Caco-2 (cell line): ENCODE data around the gene PARP16. TPM values are rescaled to one million over a fixed set of nuclear protein-coding genes. Genes with fewer than 3 reads are reported as not detected.
A peak's percentile ranks its signal among the peaks of the same experiment; 100 is the strongest.

Source experiments
- BruUV-seq: library from RNA; stranded (reverse); fragments of 400-500 nt; replicated peaks from 2 replicates; lab custom pipeline; 2021; lab: Mats Ljungman, UMichigan
- CTCF ChIA-PET: fragments of 300-600 bp; sonication (Branson Sonifier 250); formaldehyde crosslinking; loops from one replicate; lab custom pipeline; 2022; ENCODE audit warnings: antibody characterized with exemption; lab: Charles Lee
- POLR2A ChIA-PET: fragments of 300-600 bp; sonication (Branson Sonifier 250); formaldehyde crosslinking; loops from one replicate; lab custom pipeline; 2022; ENCODE audit warnings: antibody characterized with exemption; lab: Charles Lee
- DNase-seq, 2 experiments: peaks; one replicate each; pipeline versions ENCODE4 v3.0.0 to v3.0.0-alpha.2; 2020 to 2022
- H3K27me3 ChIP-seq: replicated peaks from 2 replicates; pipeline ENCODE4 v1.6.0; 2011; ENCODE audit warnings: low read length; ENCODE audit not compliant: control insufficient read depth, insufficient read depth
- H3K36me3 ChIP-seq: 2 replicates; pipeline ENCODE4 v1.5.1; 2011; ENCODE audit warnings: low read length; ENCODE audit not compliant: control insufficient read depth, insufficient read depth
- H3K4me1 ChIP-seq: fragments of 250-450 bp; sonication (Bioruptor Pico); 2 replicates; pipeline ENCODE4 v1.5.1; 2020; ENCODE audit warnings: mild to moderate bottlenecking
- H3K4me3 ChIP-seq: 2 replicates; pipeline ENCODE4 v1.5.1; 2011; ENCODE audit warnings: low read depth, mild to moderate bottlenecking, control low read depth, low read length
- H3K9me3 ChIP-seq: fragments of 250-450 bp; sonication (Bioruptor Pico); 2 replicates; pipeline ENCODE4 v1.5.1; 2020; ENCODE audit warnings: mild to moderate bottlenecking, moderate library complexity
- H3K27ac Mint-ChIP-seq: one replicate; pipeline ENCODE4 v1.8.0; 2022; ENCODE audit warnings: mixed read lengths; ENCODE audit not compliant: unreplicated experiment
- H3K27me3 Mint-ChIP-seq: one replicate; pipeline ENCODE4 v1.8.0; 2022; ENCODE audit warnings: mixed read lengths; ENCODE audit not compliant: insufficient read depth, unreplicated experiment
- H3K36me3 Mint-ChIP-seq: one replicate; pipeline ENCODE4 v1.8.0; 2022; ENCODE audit warnings: mild to moderate bottlenecking, mixed read lengths; ENCODE audit not compliant: insufficient read depth, unreplicated experiment
- H3K4me1 Mint-ChIP-seq: one replicate; pipeline ENCODE4 v1.8.0; 2022; ENCODE audit warnings: low read depth, mixed read lengths; ENCODE audit not compliant: unreplicated experiment
- H3K4me3 Mint-ChIP-seq: one replicate; pipeline ENCODE4 v1.8.0; 2022; ENCODE audit warnings: mild to moderate bottlenecking, moderate library complexity, mixed read lengths; ENCODE audit not compliant: unreplicated experiment
- H3K9me3 Mint-ChIP-seq: one replicate; pipeline ENCODE4 v1.8.0; 2022; ENCODE audit warnings: mixed read lengths; ENCODE audit not compliant: unreplicated experiment
- intact Hi-C: fragments of 100-400 bp; cut with micrococcal nuclease; formaldehyde crosslinking; loops from one replicate; pipeline ENCODE4 v1.10.0; 2022; ENCODE audit not compliant: unreplicated experiment
- total RNA-seq: library from RNA; stranded (reverse); gene quantifications from 2 replicates; pipeline ENCODE4 v1.2.3, GENCODE V29; 2022
- TF ChIP-seq, protein P1 (sequence below), 2 experiments: fragments of 200-600 bp in 1 of 2; IDR thresholded peaks; 1 replicate in 1 of 2; 2 replicates in 1 of 2; pipeline versions ENCODE4 v1.5.1 to v1.8.0; 2011 to 2022; ENCODE audit warnings: antibody characterized with exemption in 1 of 2, control low read depth in 1 of 2, inconsistent platforms in 1 of 2, low read depth in 1 of 2, low read length in 1 of 2, mild to moderate bottlenecking in 1 of 2, moderate library complexity in 1 of 2; ENCODE audit not compliant: insufficient read depth in 1 of 2, severe bottlenecking in 1 of 2, unreplicated experiment in 1 of 2

PARP16 gene
- total RNA-seq, 1 experiment from 2014 or later, result 6.9 TPM

- Histone ChIP-seq H3K27me3 (no peaks in the 10 kb centered on the region), H3K36me3 (no peaks in the 10 kb centered on the region), H3K9me3 (no peaks in the 10 kb centered on the region), H3K4me3 (peak overlapping the region; percentile 41), H3K4me1 (peaks cover 6% of the 10 kb centered on the region; the same call in 1 of the 2 replicates)
- Mint-ChIP-seq H3K27ac (peak overlapping the region; percentile 95), H3K27me3 (no peaks in the 10 kb centered on the region), H3K4me1 (no peaks in the 10 kb centered on the region), H3K9me3 (no peaks in the 10 kb centered on the region), H3K4me3 (peak overlapping the region; percentile 90), H3K36me3 (peaks cover 28% of the 10 kb centered on the region)
- ChIA-PET CTCF (interaction anchor here (1.0 to 1.5 kb wide), 4 partner anchors 18 to 119 kb away, joined by 3 to 6 read pairs (median 4); partner anchors contain the start of genes CLPX and PARP16), POLR2A (interaction anchor here (0.6 to 2.1 kb wide), 18 partner anchors 10 to 307 kb away, joined by 3 to 37 read pairs (median 6); partner anchors contain the start of genes CLPX, HACD3, IGDCC3 and INTS14)
- peak; percentile 66 to 72 for DNase-seq
- BruUV-seq, result TSS peak; percentile 17
- intact Hi-C loops, result loop anchor here (1.0 kb wide), 2 partner anchors 8 to 271 kb away; partner anchors contain the start of gene RNU5A-1
- TF ChIP-seq, protein P1, sequence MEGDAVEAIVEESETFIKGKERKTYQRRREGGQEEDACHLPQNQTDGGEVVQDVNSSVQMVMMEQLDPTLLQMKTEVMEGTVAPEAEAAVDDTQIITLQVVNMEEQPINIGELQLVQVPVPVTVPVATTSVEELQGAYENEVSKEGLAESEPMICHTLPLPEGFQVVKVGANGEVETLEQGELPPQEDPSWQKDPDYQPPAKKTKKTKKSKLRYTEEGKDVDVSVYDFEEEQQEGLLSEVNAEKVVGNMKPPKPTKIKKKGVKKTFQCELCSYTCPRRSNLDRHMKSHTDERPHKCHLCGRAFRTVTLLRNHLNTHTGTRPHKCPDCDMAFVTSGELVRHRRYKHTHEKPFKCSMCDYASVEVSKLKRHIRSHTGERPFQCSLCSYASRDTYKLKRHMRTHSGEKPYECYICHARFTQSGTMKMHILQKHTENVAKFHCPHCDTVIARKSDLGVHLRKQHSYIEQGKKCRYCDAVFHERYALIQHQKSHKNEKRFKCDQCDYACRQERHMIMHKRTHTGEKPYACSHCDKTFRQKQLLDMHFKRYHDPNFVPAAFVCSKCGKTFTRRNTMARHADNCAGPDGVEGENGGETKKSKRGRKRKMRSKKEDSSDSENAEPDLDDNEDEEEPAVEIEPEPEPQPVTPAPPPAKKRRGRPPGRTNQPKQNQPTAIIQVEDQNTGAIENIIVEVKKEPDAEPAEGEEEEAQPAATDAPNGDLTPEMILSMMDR (IDR thresholded peaks at IDR 0.05; ENCODE audit: insufficient read depth in 1 of 2, low read depth in 1 of 2, low read length in 1 of 2, severe bottlenecking in 1 of 2, unreplicated experiment in 1 of 2), result peak in 1 of 2 experiments; percentile 64
These were observed 17.2 kb upstream of the PARP16 start for GRCh38 chr15:65303687-65304380.

DNA sequence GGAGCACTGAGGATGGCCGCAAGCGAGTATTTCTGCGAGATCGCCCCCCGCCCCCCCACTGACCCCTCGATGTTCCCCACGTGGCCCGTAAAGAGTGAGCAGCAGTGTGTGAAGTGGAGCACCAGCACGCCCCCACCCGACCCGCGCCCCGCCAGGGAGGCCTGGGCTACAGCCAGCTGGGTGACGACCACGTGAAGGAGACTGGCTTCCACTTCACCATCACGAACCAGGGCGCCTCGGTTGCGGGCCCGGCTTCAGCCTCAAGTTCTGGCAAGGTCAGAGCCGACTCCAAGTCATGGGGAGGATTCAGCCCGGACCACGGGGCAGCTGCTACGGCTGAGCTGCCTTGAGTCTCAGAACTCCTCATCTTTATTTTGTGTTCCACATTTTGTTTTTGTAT, 15.4 kb upstream of the PARP16 start:
- peak overlapping the region; percentile 71 for H3K27ac Mint-ChIP-seq
- H3K4me1 ChIP-seq, result peaks cover 6% of the 10 kb centered on the region; the same call in 1 of the 2 replicates
- no peaks in the 10 kb centered on the region for H3K9me3 ChIP-seq
- BruUV-seq, result no TSS peak
- intact Hi-C loops, result no loop called here
- no peak overlapping the region for H3K4me3 Mint-ChIP-seq
- TF ChIP-seq, protein P1 (IDR thresholded peaks at IDR 0.05; ENCODE audit: insufficient read depth in 1 of 2, low read depth in 1 of 2, low read length in 1 of 2, severe bottlenecking in 1 of 2, unreplicated experiment in 1 of 2), result no peak
- H3K9me3 Mint-ChIP-seq, result no peaks in the 10 kb centered on the region
- H3K4me3 ChIP-seq, result no peak overlapping the region
- ChIA-PET POLR2A (no interaction called here), CTCF (no interaction called here)
- no peak for DNase-seq
- H3K36me3 Mint-ChIP-seq, result peaks cover 41% of the 10 kb centered on the region
- no peaks in the 10 kb centered on the region for H3K36me3 ChIP-seq
- H3K4me1 Mint-ChIP-seq, result no peaks in the 10 kb centered on the region
- no peaks in the 10 kb centered on the region for H3K27me3 Mint-ChIP-seq
- H3K27me3 ChIP-seq, result no peaks in the 10 kb centered on the region

DNA sequence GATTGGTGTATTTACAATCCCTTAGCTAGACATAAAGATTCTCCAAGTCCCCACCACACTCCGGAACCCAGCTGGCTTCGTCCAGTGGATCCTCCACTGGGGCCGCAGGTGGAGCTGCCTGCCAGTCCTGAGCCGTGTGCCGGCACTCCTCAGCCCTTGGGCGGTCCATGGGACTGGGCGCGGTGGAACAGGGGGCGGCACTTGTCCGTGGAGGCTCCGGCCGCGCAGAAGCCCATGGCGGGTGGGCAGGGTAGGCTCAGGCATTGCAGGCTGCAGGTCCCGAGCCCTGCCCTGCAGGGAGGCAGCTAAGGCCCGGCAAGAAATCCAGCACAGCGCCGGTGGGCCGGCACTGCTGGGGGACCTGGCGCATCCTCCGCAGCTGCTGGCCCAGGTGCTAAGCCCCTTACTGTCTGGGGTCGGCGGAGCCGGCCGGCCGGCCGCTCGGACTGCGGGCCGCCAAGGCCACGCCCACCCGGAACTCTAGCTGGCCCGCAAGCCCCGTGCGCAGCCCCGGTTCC, 14.3 kb upstream of the PARP16 start:
- TF ChIP-seq, protein P1 (IDR thresholded peaks at IDR 0.05; ENCODE audit: insufficient read depth in 1 of 2, low read depth in 1 of 2, low read length in 1 of 2, severe bottlenecking in 1 of 2, unreplicated experiment in 1 of 2), result no peak

More for the DNA sequence above, 14.3 kb upstream of the PARP16 start:
- H3K4me1 ChIP-seq, result peaks cover 6% of the 10 kb centered on the region; the same call in 1 of the 2 replicates
- POLR2A ChIA-PET, result no interaction called here
- Mint-ChIP-seq H3K27ac (no peak overlapping the region), H3K27me3 (no peaks in the 10 kb centered on the region), H3K4me1 (no peaks in the 10 kb centered on the region), H3K36me3 (peaks cover 47% of the 10 kb centered on the region), H3K9me3 (no peaks in the 10 kb centered on the region), H3K4me3 (no peak overlapping the region)
- no peaks in the 10 kb centered on the region for H3K36me3 ChIP-seq
- H3K9me3 ChIP-seq, result no peaks in the 10 kb centered on the region
- no TSS peak for BruUV-seq
- H3K4me3 ChIP-seq, result no peak overlapping the region
- CTCF ChIA-PET, result interaction anchor here (0.6 to 0.9 kb wide), 2 partner anchors 115 to 567 kb away, joined by 3 read pairs; partner anchors contain the start of gene CLPX
- intact Hi-C loops, result no loop called here
- no peak for DNase-seq
- no peaks in the 10 kb centered on the region for H3K27me3 ChIP-seq
